HG03378 (cell line): ENCODE results near the gene DBF4.
"Not testable (repeated sequence)": the region's sequence is repeated elsewhere in the genome, so short reads cannot be mapped to it uniquely, and the experiment has no call there.

ENCODE experiments used
- ATAC-seq: cut with Tn5 transposase; IDR thresholded peaks from one replicate; pipeline ENCODE4 v1.9.1; 2021; ENCODE audit warnings: mild to moderate bottlenecking, moderate library complexity; ENCODE audit not compliant: unreplicated experiment

DBF4 gene, protein sequence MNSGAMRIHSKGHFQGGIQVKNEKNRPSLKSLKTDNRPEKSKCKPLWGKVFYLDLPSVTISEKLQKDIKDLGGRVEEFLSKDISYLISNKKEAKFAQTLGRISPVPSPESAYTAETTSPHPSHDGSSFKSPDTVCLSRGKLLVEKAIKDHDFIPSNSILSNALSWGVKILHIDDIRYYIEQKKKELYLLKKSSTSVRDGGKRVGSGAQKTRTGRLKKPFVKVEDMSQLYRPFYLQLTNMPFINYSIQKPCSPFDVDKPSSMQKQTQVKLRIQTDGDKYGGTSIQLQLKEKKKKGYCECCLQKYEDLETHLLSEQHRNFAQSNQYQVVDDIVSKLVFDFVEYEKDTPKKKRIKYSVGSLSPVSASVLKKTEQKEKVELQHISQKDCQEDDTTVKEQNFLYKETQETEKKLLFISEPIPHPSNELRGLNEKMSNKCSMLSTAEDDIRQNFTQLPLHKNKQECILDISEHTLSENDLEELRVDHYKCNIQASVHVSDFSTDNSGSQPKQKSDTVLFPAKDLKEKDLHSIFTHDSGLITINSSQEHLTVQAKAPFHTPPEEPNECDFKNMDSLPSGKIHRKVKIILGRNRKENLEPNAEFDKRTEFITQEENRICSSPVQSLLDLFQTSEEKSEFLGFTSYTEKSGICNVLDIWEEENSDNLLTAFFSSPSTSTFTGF

DNA sequence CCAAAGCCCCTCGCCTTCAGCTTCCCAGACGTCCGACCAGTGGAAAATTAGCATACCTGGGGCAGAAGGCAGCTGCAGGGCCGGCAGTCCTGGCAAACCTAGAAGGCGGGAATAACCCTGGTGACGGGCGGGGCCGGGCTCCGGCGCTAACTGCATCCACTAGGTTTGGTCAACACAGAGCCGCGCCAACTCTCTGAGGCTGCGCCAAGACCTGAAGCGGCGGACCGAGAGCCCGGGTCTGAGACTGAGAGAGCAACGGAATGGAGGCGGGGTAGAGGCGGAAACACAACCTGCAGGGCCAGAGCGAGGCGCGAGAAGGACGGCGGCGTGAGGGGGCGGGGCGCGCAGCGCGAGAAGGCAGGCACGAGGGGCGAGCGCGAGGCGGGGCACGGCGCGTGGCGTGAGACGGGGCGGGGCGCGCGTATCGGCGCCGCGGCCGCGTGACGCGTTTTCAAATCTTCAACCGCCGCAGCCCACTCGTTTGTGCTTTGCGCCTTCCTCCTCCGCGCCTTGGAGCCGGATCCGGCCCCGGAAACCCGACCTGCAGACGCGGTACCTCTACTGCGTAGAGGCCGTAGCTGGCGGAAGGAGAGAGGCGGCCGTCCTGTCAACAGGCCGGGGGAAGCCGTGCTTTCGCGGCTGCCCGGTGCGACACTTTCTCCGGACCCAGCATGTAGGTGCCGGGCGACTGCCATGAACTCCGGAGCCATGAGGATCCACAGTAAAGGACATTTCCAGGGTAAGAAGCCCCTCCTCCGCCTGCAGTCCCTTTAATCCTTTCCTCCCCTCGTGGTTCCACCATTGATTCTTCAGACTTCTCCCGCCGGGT, at the start of gene DBF4, which contains the start of gene SLC25A40:
DBF4 (plus strand) TSS at position 454 of the 829 bp plus-strand sequence; CDS start at position 694, 240 bp downstream.
SLC25A40 (minus strand) TSS at position 321 of the 829 bp plus-strand sequence. CDS start 17,633 bp downstream, outside the sequence.
- ATAC-seq = peak; percentile 82

DNA sequence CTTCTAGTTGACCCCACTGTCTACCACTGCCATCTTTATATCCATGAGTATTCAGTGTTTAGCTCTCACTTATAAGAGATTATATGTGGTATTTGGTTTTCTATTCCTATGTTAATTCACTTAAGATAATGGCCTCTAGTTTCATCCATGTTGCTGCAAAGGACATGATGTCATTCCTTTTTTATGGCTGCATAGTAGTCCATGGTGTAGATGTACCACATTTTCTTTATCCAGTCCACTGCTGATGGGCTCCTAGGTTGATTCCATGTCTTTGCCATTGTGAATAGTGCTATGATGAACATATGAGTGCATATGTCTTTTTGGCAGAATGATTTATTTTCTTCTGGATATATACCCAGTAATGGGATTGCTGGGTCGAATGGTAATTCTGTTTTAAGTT, 47.9 kb upstream of the DBF4 start:
- not testable (repeated sequence) for ATAC-seq

DNA sequence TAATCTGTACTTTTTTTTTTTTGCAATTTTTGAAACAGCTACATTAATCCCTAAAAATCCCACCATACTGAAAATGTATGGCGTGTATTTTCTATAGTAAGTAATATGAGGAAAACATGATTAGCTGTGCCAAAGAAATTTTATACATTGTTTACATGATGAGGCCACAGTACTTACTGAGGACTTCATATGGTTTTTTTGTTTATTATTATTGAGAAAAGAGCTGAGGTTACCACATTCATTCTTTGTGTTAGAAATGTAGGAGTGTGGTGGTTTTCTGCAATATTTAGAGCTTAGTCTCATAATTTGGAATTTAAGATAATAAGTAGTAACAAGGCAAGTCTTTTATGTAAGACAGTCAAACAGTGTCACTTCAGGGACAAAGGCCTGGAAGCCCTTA, 45.2 kb upstream of the DBF4 start:
- no peak for ATAC-seq

DNA sequence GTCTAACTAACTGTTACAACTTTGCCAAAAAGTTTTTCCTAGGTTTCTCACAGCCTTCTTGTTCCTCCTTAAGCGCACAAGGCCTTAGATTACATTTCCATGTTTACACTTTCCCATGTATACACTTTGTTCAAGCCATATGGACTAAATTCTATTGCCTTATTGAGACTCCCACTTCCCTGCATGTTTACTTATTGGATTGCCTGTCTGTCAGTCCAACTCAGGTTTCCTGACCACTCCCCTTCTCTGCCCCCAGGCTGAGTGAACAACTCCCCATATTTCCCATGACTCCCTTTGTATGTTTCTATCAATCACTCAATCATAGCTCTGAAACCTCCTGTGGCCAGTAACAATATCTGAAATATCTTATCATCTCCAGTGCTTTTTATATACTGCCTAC, 43.2 kb upstream of the DBF4 start:
- ATAC-seq = no peak

DNA sequence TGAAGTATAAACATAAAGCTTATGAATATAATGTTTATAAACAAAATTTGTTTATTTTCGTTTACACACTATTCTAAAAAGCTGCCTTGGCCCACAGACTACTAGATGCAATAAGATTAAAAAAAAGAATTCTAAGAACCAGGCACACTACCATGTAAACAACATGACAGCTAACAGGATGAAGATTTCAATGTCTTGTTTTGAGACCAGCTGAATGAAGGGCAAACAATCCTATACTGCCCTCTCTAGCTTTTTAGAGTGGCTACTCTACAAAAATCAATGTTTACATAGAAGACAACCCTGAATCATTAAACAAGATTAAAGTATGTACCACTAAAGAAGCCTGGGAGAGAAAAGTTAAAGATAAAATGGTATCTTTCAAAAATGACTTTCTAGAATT, 38.7 kb upstream of the DBF4 start:
- no peak for ATAC-seq

DNA sequence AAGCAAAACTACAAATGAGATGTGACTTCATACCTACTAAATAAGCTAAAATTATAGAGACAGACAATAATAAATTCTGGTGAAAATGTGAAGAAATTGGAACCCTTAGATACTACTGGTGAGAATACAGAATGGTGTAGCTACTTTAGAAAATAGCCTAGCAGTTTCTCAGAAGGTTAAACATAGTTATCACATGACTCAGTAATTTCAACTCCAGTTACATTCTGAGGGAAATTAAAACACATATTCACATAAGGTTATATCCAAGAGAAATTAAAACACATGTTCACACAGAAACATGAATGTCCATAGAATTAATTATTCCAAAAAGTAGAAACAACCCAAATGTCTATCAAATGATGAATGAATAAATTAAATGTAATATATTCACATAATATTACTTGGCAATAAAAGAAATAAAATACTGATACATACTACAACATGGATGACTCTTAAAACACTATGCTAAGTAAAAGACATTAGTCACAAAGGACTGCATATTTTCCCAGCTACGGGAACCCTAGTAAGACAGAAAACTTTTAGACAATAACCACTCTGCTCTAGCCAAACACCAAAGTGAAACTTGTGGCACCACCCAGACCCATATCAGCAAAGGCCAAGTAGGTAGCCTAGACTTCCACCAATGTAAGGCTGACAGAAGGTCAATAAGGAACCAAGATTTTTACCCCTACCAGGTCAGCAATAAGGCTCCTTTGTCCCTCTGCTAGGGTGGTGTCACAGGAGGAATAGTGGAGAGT, 25.3 kb upstream of the DBF4 start:
- ATAC-seq = no peak

DNA sequence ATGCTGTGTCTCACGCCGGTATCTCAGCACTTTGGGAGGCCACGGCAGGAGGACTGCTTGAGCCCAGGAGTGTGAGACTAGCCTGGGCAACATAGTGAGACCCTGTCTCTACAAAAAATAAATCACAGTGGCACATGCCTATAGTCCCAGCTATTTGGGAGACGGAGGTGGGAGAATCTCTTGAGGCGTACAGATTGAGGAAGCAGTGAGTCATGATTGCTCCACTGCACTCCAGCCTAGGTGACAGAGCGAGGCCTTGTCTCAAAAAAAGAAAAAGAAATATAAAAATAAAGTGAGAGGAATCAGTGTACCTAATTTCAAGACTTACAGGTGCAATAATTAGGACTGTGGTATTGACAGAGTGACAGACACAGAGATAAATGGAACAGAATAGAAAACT, 24.0 kb upstream of the DBF4 start:
- ATAC-seq = no peak

DNA sequence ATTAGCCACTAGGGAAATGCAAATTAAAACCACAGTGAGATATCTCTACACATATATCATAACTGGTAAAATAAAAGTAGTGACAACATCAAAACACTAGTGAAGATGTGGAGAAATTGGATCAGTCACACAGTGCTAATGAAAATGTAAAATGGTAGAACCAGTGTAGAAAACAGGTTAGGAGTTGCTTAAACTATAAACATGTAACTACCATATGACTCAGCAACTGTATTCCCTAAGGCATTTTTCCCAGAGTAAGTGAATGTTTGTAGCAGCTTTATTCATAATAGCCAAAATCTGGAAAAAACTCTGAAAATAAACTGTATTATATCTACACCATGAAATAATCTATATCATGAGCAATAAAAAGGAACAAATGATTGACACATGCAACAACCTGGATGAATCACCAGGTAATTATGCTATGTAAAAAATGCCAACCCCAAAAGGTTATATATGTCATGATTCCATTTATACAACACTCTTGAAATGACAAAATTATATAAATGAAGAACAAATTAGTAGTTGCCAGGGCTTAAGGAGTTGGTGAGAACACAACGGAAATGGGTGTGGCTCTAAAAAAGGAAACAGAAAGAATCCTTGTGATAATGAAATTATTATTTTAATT, 22.9 kb upstream of the DBF4 start:
- ATAC-seq = no peak

DNA sequence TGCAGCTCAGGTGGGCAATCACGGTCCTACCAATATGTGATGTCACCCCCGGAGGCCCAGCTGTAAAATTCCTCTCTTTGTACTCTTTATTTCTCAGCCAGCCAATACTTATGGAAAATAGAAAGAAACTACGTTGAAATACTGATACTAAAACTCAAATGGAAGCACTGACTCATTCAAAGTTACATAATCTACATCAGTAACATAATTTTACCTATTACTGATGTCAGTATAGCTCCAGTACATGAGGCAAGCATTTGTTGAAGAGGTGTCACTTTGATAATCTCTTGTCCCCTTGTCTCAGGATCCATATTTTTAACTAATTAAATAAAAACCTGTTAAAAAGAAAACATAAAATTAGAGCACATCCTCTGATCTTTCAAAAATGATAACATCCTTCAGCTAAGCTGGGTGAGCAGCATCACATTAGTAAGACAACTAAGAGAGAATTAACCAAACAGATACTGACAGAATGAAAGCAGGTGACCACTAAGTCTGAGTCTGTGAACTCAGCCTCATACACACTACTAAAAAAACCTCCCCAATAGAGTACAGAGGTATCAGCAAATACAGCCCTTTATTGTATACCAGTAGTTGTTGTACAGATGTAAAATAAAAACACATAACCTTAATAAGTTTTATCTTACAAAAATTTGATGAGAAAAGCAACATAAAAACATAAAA, 17.7 kb upstream of the DBF4 start:
- ATAC-seq = no peak

DNA sequence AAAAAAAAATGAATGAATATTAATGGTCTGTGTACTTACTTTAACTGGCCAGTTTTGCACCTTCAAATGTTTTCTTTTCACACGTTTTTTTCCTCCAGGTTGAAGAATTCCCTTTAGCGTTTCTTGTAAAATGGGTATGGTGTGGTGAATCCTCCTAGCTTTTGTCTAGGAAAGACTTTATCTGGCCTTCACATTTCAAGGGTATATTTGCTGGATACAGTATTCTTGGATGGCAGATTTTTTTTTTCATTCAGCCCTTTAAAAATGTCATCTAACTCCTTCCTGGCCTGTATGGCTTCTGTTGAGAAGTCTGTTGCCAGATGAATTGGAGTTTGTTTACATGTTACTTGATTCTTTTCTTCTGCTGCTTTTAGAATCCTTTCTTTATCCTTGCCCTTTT, 10.2 kb upstream of the DBF4 start:
- ATAC-seq = no peak

DNA sequence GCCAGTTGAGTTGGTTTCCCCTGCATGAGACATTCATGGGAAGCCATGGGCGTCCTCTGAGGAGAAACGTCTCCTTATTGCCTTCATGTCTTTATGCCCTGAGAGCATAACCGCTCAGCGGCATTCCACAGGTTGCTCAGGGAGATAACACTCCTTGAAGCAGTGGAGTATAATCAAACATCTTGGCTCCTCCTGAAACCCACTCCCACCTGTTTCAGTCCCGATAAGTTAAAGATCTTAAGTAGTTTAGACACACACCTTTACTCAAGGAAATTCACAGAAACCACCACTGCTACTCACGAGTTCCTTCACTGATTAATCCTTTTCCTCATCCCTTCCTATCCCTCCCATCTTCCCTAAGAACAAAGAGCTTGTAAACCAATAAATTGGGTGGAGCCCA, 9.8 kb upstream of the DBF4 start:
- not testable (repeated sequence) for ATAC-seq

DNA sequence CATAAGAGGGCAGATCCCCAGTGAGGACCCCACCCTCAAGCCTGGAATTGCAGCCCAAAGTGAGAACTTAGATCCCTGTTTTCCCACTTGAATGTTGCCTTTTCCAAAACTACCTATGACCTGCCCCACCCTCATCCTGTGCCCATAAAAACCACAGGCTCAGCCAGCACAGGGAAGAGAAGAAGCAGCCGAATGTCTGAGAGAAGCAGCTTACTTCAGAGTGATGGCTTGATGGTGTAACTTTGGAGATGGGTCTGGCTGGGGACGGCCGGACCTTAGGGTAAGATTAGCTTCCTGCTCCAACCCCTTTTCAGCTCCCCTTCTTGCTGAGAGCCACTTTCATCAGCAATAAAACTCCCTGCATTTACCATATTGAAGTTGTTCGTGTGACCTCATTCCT, 5.8 kb upstream of the DBF4 start:
- ATAC-seq = no peak

DNA sequence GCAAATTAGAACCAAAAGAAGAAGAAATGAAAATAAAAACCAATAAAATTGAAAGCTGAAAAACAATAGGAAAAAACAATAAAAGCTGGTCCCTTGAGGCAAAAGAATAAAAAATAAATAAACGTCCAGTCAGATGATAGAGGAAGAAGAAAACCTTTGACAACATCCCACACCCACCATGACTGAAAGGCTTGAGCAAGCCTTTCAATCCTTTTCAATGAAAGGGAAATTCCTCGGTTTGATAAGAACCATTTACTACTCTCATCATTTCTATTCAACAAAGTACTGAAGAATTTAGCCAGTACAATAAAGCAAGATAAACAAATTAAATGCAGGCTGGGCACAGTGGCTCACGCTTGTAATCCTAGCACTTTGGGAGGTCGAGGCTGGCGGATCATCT, 3.9 kb upstream of the DBF4 start:
- ATAC-seq = no peak

DNA sequence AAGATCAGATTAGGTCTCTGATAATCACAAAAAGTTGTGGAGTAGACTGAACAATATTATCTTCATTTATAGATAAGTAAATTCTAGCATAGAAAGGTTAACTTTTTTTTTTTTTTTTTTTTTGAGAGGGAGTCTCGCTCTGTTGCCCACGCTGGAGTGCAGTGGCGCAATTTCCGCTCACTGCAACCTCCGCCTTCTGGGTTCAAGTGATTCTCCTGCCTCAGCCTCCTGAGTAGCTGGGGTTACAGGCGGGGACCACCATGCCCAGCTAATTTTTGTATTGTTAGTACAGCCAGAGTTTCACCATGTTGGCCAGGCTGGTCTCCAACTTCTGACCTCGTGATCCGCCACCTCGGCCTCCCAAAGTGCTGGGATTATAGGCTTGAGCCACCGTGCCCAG, 3.0 kb upstream of the DBF4 start:
- not testable (repeated sequence) for ATAC-seq

DNA sequence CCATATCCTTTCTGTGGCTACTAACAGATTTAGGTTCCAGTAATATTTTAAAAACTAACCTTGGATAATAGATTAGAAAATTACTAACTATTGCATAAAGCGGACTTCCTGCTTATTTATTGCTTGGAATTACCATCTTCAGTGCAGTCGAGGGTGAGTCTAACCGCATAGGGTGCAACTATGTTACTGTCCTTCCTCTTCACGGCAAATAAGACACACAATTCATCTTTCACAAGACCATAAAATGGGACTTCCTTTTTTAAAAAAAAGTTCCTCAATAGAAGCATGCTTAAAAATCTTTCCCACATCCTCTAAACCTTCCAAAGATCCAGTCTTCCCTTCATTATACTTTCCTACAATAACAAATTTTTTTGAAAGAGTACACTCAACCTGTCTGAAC, 2.2 kb upstream of the DBF4 start:
- peak; percentile 18 for ATAC-seq

DNA sequence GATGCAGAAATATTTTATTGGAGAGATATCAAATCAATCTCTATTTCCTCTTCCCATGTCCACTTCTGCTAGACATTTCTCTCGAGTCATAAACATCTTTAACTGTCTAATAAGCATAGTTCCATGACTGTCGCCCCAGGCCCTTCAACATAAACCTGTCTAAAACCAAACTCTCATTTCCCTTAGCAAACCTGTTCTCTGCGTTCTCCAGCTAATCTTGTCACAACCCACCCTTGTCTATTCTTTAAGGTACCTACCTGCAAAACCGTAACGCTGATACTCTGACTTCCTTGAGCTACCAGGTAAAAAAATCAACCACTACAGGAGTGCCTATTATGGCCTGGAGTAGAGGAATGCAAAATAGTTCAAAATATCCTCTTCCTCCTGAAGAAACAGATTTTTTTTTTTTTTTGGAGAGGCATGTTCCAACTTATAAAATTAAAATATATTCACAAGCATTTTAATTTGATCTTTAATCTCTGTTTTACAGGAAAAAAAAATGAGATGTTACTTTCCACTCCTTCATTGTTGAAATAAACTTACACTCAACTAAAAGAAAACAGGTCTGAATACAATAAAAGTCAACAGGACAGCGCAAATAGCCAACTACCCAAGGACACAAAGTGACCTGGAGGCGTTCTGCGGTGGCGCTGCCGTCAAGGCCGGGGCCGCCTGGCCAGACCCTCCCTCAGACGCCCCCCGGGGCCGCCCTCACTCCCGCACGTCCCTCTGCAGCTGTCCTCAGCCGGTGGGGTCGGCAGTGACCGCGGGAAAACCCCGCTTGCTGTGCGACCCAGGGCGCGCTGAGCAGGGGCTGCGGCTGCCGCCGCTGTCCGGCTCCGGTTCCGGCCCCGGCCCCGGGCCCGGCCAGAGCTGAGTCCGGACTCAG, 898 bp upstream of the DBF4 start:
- ATAC-seq = peak; percentile 0

DNA sequence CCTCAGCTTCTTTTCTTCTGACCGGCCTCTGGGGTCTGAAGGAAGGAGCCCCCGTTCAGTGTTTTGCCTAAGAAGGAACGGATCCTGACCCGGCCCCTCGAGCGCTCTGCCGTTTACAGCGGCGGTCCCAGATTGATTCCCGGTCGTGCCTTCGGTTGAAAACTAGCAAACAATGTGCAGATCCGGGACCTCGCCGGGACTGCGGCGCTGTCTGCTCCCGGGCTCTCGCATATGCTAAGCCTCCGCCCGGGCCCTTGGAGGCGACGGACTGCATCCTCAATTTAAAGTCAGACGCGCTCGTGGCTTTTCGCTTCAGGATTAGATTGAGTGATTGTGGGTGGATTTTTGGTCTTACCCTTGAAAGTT, 559 bp downstream of the DBF4 start:
- no peak for ATAC-seq

DNA sequence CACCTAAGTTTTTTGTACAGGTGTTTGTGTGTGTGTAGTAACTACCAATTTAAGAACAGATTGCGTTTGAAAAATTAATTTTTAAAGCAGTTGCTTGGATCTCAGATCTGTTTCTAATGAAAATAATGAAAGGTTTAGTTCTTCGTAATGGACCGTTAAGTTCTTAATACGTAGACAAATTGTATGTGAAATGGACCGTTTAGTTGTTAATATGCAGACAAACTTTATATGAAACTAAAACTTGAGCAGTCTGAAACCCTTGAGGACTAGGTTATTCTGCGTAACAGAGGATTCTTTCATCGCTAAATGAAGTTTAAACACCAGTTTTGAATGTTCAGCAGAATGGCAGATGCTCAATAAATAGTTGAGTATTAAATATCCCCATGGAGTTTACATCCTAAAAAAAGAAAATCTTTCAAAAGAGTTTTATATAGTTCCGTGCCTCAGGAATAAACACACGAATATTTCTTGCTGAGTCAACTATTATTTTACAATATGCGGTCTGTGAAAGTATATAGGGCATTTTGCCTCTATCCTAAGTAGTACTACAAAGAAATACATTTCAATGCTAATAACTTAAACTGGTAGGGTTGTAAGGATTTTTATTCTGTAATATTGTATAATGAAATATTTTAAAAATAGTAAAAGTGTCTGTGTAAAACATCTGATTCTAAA, 1.2 kb downstream of the DBF4 start:
- ATAC-seq = no peak
